NCI-H146 treated with DMSO at 0.1 percent for 48 hours (cell line): ENCODE data around the gene LRRC7.

ENCODE experiments used
- DNase-seq: peaks from one replicate; lab custom pipeline; 2025; ENCODE audit not compliant: unreplicated experiment; lab: John Stamatoyannopoulos, UW

LRRC7 gene

GRCh38 chr1:70164350-70164749 is 596.6 kb downstream of the LRRC7 start:
- DNase-seq: no peak

GRCh38 chr1:70168283-70168682 is 600.6 kb downstream of the LRRC7 start:
- no peak for DNase-seq

GRCh38 chr1:70169018-70169839 is 601.5 kb downstream of the LRRC7 start:
- DNase-seq: peak; percentile 28

GRCh38 chr1:70171512-70171911 is 603.8 kb downstream of the LRRC7 start:
- DNase-seq: no peak
